GM18858 (cell line): Measurements from ENCODE around the gene MGST1.
"Not testable (repeated sequence)": the region's sequence is repeated elsewhere in the genome, so short reads cannot be mapped to it uniquely, and the experiment has no call there.

Experiments used
- ATAC-seq: cut with Tn5 transposase; IDR thresholded peaks from one replicate; pipeline ENCODE4 v1.9.1; 2021; ENCODE audit not compliant: unreplicated experiment

Gene MGST1

GRCh38 chr12:16350682-16351081 lies 3.2 kb downstream of the MGST1 start:
- no peak for ATAC-seq

- no peak for ATAC-seq
Observed at GRCh38 chr12:16352481-16352880, 5.0 kb downstream of the MGST1 start.

GRCh38 chr12:16358878-16359277 lies 11.4 kb downstream of the MGST1 start:
- no peak for ATAC-seq

- ATAC-seq, result no peak
Observed at GRCh38 chr12:16359512-16360491, 12.4 kb downstream of the MGST1 start.

GRCh38 chr12:16361142-16361783 lies 13.8 kb downstream of the MGST1 start:
- ATAC-seq, result no peak

GRCh38 chr12:16362550-16362949 lies 15.1 kb downstream of the MGST1 start:
- no peak for ATAC-seq

- no peak for ATAC-seq
Observed at GRCh38 chr12:16369156-16369555, 21.7 kb downstream of the MGST1 start.

GRCh38 chr12:16370096-16370495 lies 22.7 kb downstream of the MGST1 start:
- ATAC-seq, result no peak

GRCh38 chr12:16382652-16383312 lies 35.3 kb downstream of the MGST1 start:
- ATAC-seq, result not testable (repeated sequence)

GRCh38 chr12:16384732-16385131 lies 37.3 kb downstream of the MGST1 start:
- no peak for ATAC-seq

- ATAC-seq, result no peak
Observed at GRCh38 chr12:16385782-16386646, 38.6 kb downstream of the MGST1 start.

GRCh38 chr12:16387919-16388318 lies 40.5 kb downstream of the MGST1 start:
- no peak for ATAC-seq

- no peak for ATAC-seq
Observed at GRCh38 chr12:16389594-16389993, 42.1 kb downstream of the MGST1 start.

GRCh38 chr12:16392846-16393535 lies 45.5 kb downstream of the MGST1 start:
- no peak for ATAC-seq

- no peak for ATAC-seq
Observed at GRCh38 chr12:16399101-16399500, 51.7 kb downstream of the MGST1 start.

GRCh38 chr12:16401835-16402234 lies 54.4 kb downstream of the MGST1 start:
- not testable (repeated sequence) for ATAC-seq

- ATAC-seq, result no peak
Observed at GRCh38 chr12:16407346-16407745, 59.9 kb downstream of the MGST1 start.
